ENCODE results near the gene TMC8. TPM values are rescaled to one million over a fixed set of nuclear protein-coding genes. Genes with fewer than 3 reads are reported as not detected.
A peak's percentile ranks its signal among the peaks of the same experiment; 100 is the strongest.

The TMC8 gene
- total RNA-seq, 4 donors from 2014 or later = 1.2 to 40.8 (median 9.8) TPM

DNA sequence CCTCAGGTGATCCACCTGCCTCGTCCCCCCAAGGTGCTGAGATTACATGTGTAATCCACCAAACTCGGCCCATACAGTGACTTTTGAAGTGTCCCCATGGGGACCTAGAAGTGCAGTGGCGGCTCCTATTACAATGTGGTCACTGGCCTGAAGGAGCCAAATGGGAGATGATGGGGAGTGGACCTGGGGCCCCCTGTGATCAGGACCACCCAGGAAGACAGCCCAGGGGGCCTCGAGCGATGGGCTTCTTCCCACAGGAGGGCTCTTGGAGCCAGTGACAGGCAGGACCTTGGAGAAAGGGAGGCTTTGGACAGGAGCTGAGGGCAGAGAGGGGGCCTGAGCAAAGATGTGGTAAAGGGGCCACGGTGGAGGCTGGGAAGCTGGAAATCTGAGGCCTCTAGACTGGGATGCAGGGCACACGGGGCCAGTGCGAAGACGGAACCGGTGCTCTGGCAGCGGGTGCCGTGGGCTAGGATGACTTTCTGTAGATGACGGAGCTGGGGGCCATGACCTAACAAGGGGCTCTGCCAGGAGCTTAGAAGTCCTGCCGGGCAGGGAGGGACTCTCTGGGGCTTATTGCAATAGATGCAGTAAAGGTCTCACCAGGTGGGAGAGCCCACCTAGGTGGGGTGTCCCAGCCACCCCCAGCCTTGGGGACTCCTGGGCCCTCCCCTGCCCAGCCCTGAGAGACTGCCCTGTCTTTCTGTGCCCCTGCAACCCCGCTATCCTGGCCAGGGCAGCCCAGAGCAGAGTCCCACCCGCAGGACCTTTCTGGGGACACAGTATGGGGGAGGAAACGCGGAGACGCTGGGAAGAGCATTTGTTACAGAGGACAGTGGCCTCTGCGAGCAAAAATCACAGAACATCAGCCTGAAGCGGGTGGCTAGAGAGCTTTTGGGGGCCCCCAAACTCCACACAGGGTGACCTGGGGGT lies 12.9 kb downstream of the TMC8 start:
- Histone ChIP-seq H3K36me3 (no peaks in the 10 kb centered on the region), H3K9me3 (no peaks in the 10 kb centered on the region), H3K4me1 (peaks cover 22 to 80% (median 57%) of the 10 kb centered on the region in 4 donors), H3K4me3 (no peak overlapping the region), H3K27ac (peak overlapping the region; percentile 80 to 91 (median 83)), H3K27me3 (no peaks in the 10 kb centered on the region)
- TF ChIP-seq, protein P1, sequence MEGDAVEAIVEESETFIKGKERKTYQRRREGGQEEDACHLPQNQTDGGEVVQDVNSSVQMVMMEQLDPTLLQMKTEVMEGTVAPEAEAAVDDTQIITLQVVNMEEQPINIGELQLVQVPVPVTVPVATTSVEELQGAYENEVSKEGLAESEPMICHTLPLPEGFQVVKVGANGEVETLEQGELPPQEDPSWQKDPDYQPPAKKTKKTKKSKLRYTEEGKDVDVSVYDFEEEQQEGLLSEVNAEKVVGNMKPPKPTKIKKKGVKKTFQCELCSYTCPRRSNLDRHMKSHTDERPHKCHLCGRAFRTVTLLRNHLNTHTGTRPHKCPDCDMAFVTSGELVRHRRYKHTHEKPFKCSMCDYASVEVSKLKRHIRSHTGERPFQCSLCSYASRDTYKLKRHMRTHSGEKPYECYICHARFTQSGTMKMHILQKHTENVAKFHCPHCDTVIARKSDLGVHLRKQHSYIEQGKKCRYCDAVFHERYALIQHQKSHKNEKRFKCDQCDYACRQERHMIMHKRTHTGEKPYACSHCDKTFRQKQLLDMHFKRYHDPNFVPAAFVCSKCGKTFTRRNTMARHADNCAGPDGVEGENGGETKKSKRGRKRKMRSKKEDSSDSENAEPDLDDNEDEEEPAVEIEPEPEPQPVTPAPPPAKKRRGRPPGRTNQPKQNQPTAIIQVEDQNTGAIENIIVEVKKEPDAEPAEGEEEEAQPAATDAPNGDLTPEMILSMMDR (IDR thresholded peaks at IDR 0.05) = no peak
- no peak for TF ChIP-seq EP300 (IDR thresholded peaks at IDR 0.05; ENCODE audit: low read depth)
- TF ChIP-seq POLR2AphosphoS5 (IDR thresholded peaks at IDR 0.05) = no peak
- TF ChIP-seq POLR2A (IDR thresholded peaks at IDR 0.05) = no peak
- WGBS, 2 donors (ENCODE audit: low coverage in 1 of 2) = 90% methylated on average over 21 of the region's 21 CpGs; no CpG with 5 or more reads in 1 of the 2 donors
- intact Hi-C loops (cut with DNase I; ENCODE audit: low total_unique reads) = no loop called here
- DNase-seq = no peak
- in situ Hi-C loops (cut with MboI; ENCODE audit: low pct_ligation_motif_present in 1 of 4, low pct_unique_long_range_greater_than_20kb in 1 of 4, low sequenced_read_pairs in 3 of 4) = no loop called here

DNA sequence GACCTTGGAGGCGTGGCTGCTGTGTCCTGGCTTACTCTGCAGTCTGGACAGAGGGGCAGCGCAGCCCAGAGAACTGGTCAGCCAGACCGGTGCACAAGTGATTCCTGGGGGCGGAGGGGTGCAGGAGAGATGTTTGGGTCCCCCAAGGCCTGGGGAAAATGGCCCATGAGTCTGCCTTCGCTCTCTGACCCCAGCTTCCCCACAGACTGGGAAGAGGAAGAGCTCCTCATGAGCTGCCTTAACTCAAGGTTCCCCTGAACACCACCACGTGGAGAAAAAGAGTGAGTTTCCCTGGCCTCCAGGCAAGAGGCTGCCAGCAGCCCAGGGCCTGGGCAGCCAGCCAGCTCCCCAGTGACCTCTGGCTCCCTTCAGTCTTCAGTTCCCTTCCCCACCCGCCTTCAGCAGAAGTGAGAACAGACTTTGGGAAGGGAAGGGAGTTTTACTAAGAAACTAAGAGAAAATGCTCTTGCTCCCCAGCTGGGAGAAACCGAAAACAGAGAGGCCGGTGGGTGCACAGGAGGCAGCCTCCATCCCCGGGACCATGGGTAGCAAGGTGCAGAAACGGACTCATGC lies 13.7 kb downstream of the TMC8 start:
- H3K27me3 ChIP-seq = no peaks in the 10 kb centered on the region
- WGBS, 2 donors (ENCODE audit: low coverage in 1 of 2) = 41% methylated on average over 11 of the region's 11 CpGs; no CpG with 5 or more reads in 1 of the 2 donors
- in situ Hi-C loops (cut with MboI; ENCODE audit: low pct_ligation_motif_present in 1 of 4, low pct_unique_long_range_greater_than_20kb in 1 of 4, low sequenced_read_pairs in 3 of 4) (no loop called here), intact Hi-C loops (cut with DNase I; ENCODE audit: low total_unique reads) (no loop called here)
- H3K36me3 ChIP-seq = no peaks in the 10 kb centered on the region
- H3K9me3 ChIP-seq = no peaks in the 10 kb centered on the region
- H3K27ac ChIP-seq = peak overlapping the region; percentile 80 to 91 (median 83)
- TF ChIP-seq POLR2AphosphoS5 (IDR thresholded peaks at IDR 0.05) (peak in 1 of 3 donors; percentile 36), POLR2A (IDR thresholded peaks at IDR 0.05) (no peak)
- peaks cover 22 to 85% (median 59%) of the 10 kb centered on the region in 4 donors for H3K4me1 ChIP-seq
- peak; percentile 87 for DNase-seq
- no peak overlapping the region for H3K4me3 ChIP-seq

DNA sequence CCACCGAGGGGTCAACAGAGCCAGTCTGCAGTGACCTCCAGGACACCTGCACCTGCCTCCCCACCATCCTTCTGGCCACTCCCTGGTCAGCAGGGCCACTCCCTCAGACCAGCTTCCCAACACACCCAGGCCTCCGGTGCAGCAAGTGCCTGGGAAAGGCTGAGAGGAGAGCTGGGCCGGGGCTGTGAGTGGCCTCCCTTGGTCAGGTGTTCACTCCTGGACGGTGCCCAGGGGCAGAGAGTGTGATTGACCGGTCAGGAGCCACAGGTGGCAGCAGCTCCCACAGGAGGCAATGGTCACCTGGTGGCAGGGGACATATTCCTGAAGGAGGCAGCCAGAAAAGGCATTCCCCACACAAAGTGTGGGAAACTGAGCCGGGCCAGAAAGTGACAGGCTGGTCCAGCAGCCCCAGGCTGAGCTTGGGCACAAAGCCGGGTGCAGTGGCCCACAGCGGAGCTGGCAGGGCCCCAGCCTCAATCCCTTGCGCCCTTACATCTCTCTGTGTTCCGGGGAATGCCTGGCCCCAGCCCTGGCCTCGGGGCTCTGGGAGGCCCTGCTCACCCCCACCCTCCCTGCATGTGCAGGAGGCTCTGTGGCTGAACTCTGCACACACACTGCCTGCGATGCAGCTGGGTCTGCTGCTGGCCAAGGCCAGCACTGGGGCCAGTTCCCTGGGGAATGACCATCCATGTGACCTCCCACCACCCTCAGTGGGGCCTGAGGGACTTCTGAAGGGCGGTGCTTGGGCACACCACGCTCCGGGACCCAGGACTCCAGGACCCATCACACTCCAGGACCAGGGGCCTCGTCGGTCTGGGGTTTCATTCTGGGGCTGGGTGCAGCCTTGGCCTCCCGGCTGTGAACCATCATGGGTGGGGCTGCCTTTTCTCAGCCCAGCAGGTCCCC lies 14.4 kb downstream of the TMC8 start:
- intact Hi-C loops (cut with DNase I; ENCODE audit: low total_unique reads) = no loop called here
- Histone ChIP-seq H3K36me3 (no peaks in the 10 kb centered on the region), H3K27me3 (no peaks in the 10 kb centered on the region), H3K4me3 (no peak overlapping the region), H3K9me3 (no peaks in the 10 kb centered on the region), H3K4me1 (peaks cover 22 to 81% (median 58%) of the 10 kb centered on the region in 4 donors), H3K27ac (peak overlapping the region; percentile 80 to 91 (median 83))
- in situ Hi-C loops (cut with MboI; ENCODE audit: low pct_ligation_motif_present in 1 of 4, low pct_unique_long_range_greater_than_20kb in 1 of 4, low sequenced_read_pairs in 3 of 4) = no loop called here
- TF ChIP-seq EP300 (IDR thresholded peaks at IDR 0.05; ENCODE audit: low read depth) (no peak), POLR2AphosphoS5 (IDR thresholded peaks at IDR 0.05) (no peak), POLR2A (IDR thresholded peaks at IDR 0.05) (no peak)
- TF ChIP-seq, protein P1 (IDR thresholded peaks at IDR 0.05) = no peak
- 49% methylated on average over 17 of the region's 18 CpGs; no CpG with 5 or more reads in 1 of the 2 donors for WGBS, 2 donors (ENCODE audit: low coverage in 1 of 2)
- peak; percentile 54 for DNase-seq

GRCh38 chr17:78146471-78146869 lies 15.9 kb downstream of the TMC8 start:
- Histone ChIP-seq H3K27me3 (no peaks in the 10 kb centered on the region), H3K27ac (peak overlapping the region in 1 of 4 donors; percentile 91), H3K4me3 (no peak overlapping the region), H3K4me1 (peaks cover 22 to 77% (median 56%) of the 10 kb centered on the region in 4 donors), H3K9me3 (no peaks in the 10 kb centered on the region), H3K36me3 (no peaks in the 10 kb centered on the region)
- WGBS, 2 donors (ENCODE audit: low coverage in 1 of 2) = 91 to 100% methylated on average over 4 to 7 of the region's 7 CpGs
- peak; percentile 12 for DNase-seq
- no peak for TF ChIP-seq POLR2AphosphoS5 (IDR thresholded peaks at IDR 0.05)
- TF ChIP-seq POLR2A (IDR thresholded peaks at IDR 0.05) = no peak
- no peak for TF ChIP-seq EP300 (IDR thresholded peaks at IDR 0.05; ENCODE audit: low read depth)
- TF ChIP-seq, protein P1 (IDR thresholded peaks at IDR 0.05) = no peak
- intact Hi-C loops (cut with DNase I; ENCODE audit: low total_unique reads) = no loop called here
- in situ Hi-C loops (cut with MboI; ENCODE audit: low pct_ligation_motif_present in 1 of 4, low pct_unique_long_range_greater_than_20kb in 1 of 4, low sequenced_read_pairs in 3 of 4) = no loop called here

Measured in transverse colon (tissue), 4 donors.